BE2C (cell line): ENCODE results near the gene ACOT8.
"Not testable (repeated sequence)": the region's sequence is repeated elsewhere in the genome, so short reads cannot be mapped to it uniquely, and the experiment has no call there.

Experiments used
- DNase-seq: peaks from one replicate; pipeline ENCODE4 v3.0.0-alpha.2; 2020
- H3K27me3 ChIP-seq: fragments of 250-450 bp; sonication (Bioruptor Pico); 2 replicates; pipeline ENCODE4 v1.5.1; 2020; ENCODE audit warnings: mild to moderate bottlenecking
- H3K36me3 ChIP-seq: fragments of 250-450 bp; sonication (Bioruptor Pico); 2 replicates; pipeline ENCODE4 v1.5.1; 2020; ENCODE audit warnings: mild to moderate bottlenecking
- H3K4me1 ChIP-seq: fragments of 250-450 bp; sonication (Bioruptor Pico); 2 replicates; pipeline ENCODE4 v1.5.1; 2020
- H3K4me3 ChIP-seq: 2 replicates; pipeline ENCODE4 v1.5.1; 2011; ENCODE audit warnings: low read depth, low read length
- H3K9me3 ChIP-seq: fragments of 250-450 bp; sonication (Bioruptor Pico); 2 replicates; pipeline ENCODE4 v1.5.1; 2020
- CTCF ChIP-seq: IDR thresholded peaks from 2 replicates; pipeline ENCODE4 v1.5.1; 2012; ENCODE audit warnings: mild to moderate bottlenecking, low read depth, low read length

Gene ACOT8

GRCh38 chr20:45812157-45813005, 44.8 kb downstream of the ACOT8 start, which contains the start of gene UBE2C:
TSS of gene UBE2C (plus strand) at chr20:45812644. CDS start at chr20:45812696, 52 bp downstream.
- no peak for TF ChIP-seq CTCF
- peak within 1 kb of the TSS; percentile 92 for H3K4me3 ChIP-seq
- H3K27me3 ChIP-seq, result no peaks in the 10 kb centered on the region
- H3K4me1 ChIP-seq, result no peaks in the 10 kb centered on the region
- H3K36me3 ChIP-seq, result peaks cover 51% of the 10 kb centered on the region
- peak; percentile 98 for DNase-seq
- H3K9me3 ChIP-seq, result no peaks in the 10 kb centered on the region

GRCh38 chr20:45810191-45810970, 46.8 kb downstream of the ACOT8 start:
- Histone ChIP-seq H3K9me3 (no peaks in the 10 kb centered on the region), H3K4me3 (no peak overlapping the region), H3K4me1 (no peaks in the 10 kb centered on the region), H3K27me3 (no peaks in the 10 kb centered on the region), H3K36me3 (peaks cover 43% of the 10 kb centered on the region)
- no peak for DNase-seq
- no peak for TF ChIP-seq CTCF

- Histone ChIP-seq H3K36me3 (peaks cover 51% of the 10 kb centered on the region), H3K27me3 (no peaks in the 10 kb centered on the region), H3K4me1 (no peaks in the 10 kb centered on the region), H3K9me3 (no peaks in the 10 kb centered on the region), H3K4me3 (no peak overlapping the region)
- TF ChIP-seq CTCF, result no peak
- no peak for DNase-seq
These were observed 55.3 kb downstream of the ACOT8 start for GRCh38 chr20:45801851-45802250.

- H3K27me3 ChIP-seq, result no peaks in the 10 kb centered on the region
- TF ChIP-seq CTCF, result peak; percentile 89
- DNase-seq, result peak; percentile 74
- no peaks in the 10 kb centered on the region for H3K9me3 ChIP-seq
- H3K4me1 ChIP-seq, result no peaks in the 10 kb centered on the region
- peaks cover 45% of the 10 kb centered on the region for H3K36me3 ChIP-seq
- no peak overlapping the region for H3K4me3 ChIP-seq
These were observed 58.1 kb downstream of the ACOT8 start for GRCh38 chr20:45798935-45799642.

- H3K4me1 ChIP-seq, H3K9me3 ChIP-seq, H3K27me3 ChIP-seq, DNase-seq, H3K4me3 ChIP-seq: not testable (repeated sequence)
- H3K36me3 ChIP-seq, result peaks cover 39% of the 10 kb centered on the region
These were observed 59.2 kb downstream of the ACOT8 start for GRCh38 chr20:45797955-45798354.

GRCh38 chr20:45797510-45797909, 59.7 kb downstream of the ACOT8 start:
- not testable (repeated sequence) for H3K4me1 ChIP-seq, DNase-seq

More at GRCh38 chr20:45797510-45797909, 59.7 kb downstream of the ACOT8 start:
- H3K27me3 ChIP-seq, H3K9me3 ChIP-seq, H3K4me3 ChIP-seq: not testable (repeated sequence)
- H3K36me3 ChIP-seq, result peaks cover 34% of the 10 kb centered on the region
